ENCODE measurements around the gene TRHDE. TPM values are rescaled to one million over a fixed set of nuclear protein-coding genes. Genes with fewer than 3 reads are reported as not detected.
A peak's percentile ranks its signal among the peaks of the same experiment; 100 is the strongest.

The TRHDE gene
- total RNA-seq, 1 donor from 2014 or later: 26.9 TPM

DNA sequence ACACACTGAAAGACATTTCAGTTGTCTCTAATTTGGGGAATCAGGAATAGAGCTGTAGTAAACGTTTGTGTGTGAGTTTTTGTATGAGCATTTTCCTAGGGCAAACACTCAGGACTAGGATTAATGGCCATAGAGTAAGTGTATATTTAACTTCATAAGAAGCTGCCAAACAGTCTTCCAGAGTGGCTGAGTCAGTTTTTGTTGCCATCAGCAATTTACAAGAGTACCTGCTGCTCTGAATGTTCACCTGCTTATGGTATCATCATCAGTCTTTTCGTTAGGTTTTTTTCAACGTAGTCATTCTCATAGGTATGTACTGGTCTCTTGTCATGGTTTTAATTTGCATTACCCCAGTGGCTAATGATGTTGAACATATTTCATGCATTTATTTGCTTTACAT lies 30.6 kb upstream of the TRHDE start:
- H3K4me3 ChIP-seq (ENCODE audit: low read depth, low read length): no peak overlapping the region
- TF ChIP-seq, protein P1, sequence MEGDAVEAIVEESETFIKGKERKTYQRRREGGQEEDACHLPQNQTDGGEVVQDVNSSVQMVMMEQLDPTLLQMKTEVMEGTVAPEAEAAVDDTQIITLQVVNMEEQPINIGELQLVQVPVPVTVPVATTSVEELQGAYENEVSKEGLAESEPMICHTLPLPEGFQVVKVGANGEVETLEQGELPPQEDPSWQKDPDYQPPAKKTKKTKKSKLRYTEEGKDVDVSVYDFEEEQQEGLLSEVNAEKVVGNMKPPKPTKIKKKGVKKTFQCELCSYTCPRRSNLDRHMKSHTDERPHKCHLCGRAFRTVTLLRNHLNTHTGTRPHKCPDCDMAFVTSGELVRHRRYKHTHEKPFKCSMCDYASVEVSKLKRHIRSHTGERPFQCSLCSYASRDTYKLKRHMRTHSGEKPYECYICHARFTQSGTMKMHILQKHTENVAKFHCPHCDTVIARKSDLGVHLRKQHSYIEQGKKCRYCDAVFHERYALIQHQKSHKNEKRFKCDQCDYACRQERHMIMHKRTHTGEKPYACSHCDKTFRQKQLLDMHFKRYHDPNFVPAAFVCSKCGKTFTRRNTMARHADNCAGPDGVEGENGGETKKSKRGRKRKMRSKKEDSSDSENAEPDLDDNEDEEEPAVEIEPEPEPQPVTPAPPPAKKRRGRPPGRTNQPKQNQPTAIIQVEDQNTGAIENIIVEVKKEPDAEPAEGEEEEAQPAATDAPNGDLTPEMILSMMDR (conservative IDR thresholded peaks at IDR 0.05; ENCODE audit: low read depth, low read length): no peak
- DNase-seq (ENCODE audit: low read depth): no peak

DNA sequence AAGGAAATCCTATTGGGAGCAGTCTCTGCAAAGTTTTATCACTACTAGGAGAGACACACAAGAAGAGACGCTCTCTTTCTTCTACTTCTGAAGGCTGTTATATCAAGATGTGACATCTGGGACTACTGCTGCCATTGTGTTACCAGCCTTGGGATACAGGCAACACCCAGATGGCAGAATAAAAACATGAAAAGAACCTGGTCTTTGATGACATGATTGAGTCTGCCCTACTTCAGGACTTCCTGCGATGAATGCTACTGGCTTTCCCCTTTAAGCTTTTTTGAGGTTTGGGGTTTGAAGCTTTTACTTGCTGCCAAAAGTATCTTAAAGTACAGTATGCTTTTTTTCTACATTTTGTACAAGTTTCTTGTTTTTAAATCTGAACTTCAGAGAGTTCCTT lies 29.2 kb upstream of the TRHDE start:
- no peak overlapping the region for H3K4me3 ChIP-seq (ENCODE audit: low read depth, low read length)
- DNase-seq (ENCODE audit: low read depth): no peak
- TF ChIP-seq, protein P1 (conservative IDR thresholded peaks at IDR 0.05; ENCODE audit: low read depth, low read length): no peak

DNA sequence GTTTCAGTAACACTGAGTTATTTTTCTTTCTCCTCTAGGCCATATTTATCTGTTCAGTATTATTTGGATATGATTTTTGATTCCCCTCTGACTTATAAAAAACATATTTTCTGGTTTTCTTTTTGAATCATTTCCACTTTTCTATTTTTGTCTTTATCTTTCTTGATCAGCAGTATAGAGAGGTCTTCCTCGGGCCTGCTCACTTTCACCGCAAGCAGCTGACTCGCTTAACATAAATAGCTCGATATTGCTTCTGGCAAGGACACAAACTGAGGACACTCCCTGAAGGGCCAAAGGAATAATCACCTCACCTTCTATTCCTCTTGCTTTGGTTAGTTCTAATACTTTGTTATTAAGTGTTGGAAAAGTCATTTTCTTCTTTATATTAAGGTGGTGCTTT lies 25.8 kb upstream of the TRHDE start:
- TF ChIP-seq, protein P1 (conservative IDR thresholded peaks at IDR 0.05; ENCODE audit: low read depth, low read length): no peak
- DNase-seq (ENCODE audit: low read depth): no peak
- no peak overlapping the region for H3K4me3 ChIP-seq (ENCODE audit: low read depth, low read length)

DNA sequence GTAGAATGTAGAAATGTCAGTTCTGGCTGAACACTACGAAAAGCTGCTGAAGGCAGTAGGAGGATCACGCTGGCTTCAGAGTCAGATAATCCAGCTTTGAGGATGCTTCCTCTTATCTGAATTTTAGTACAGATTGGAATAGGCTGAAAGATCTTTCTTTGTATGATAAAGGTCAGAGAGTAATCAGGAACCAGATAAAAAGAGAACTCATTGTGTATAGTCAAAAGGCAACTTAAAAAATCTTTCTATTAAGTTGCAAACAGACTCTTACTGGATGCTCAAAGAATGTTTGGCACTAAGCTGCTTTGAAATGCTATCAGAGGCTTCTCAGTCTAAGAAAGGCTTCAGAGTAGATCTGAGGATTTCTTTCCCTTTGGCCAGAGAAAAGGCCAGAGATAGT lies 21.8 kb upstream of the TRHDE start:
- no peak overlapping the region for H3K4me3 ChIP-seq (ENCODE audit: low read depth, low read length)
- DNase-seq (ENCODE audit: low read depth): no peak
- TF ChIP-seq, protein P1 (conservative IDR thresholded peaks at IDR 0.05; ENCODE audit: low read depth, low read length): no peak

DNA sequence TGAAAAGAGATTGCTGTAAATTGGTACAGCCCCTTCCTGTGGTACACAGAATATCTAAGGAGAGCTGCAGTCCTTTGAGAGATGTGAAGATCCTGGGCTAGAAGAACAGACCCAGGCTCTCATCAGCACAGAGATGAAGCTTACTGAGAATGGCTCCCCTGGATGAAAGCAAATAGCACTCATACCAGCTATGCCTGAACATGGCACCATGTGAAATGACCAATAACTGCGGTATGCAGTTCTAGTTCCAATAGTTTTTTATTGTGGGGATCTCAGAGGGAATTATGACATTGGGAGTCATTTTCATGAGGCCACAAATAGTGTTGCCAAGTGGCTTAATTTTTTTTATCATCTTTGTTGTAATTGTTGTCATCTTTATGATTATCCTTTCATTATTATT lies 15.4 kb upstream of the TRHDE start:
- H3K4me3 ChIP-seq (ENCODE audit: low read depth, low read length): no peak overlapping the region
- TF ChIP-seq, protein P1 (conservative IDR thresholded peaks at IDR 0.05; ENCODE audit: low read depth, low read length): no peak
- DNase-seq (ENCODE audit: low read depth): no peak

DNA sequence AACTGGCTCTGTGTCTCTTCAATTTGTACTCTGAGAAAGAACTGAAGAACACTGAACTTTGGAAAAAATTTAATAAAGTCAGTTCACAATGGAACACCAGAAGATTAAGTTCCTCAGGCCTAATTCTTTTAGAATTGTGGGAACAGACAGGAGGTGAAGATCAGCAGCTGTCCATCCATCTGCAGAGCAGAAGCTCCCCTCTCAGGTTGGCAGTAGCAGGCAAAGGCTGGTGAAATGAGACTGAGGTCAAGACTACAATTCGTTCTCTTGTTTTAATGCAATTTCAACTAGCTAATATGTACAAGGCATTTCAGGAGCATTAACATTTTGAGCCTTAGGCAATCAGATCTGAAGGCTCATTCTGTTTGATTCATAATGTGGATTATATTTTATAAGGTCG lies 10.3 kb upstream of the TRHDE start:
- no peak overlapping the region for H3K4me3 ChIP-seq (ENCODE audit: low read depth, low read length)
- TF ChIP-seq, protein P1 (conservative IDR thresholded peaks at IDR 0.05; ENCODE audit: low read depth, low read length): no peak
- DNase-seq (ENCODE audit: low read depth): no peak

DNA sequence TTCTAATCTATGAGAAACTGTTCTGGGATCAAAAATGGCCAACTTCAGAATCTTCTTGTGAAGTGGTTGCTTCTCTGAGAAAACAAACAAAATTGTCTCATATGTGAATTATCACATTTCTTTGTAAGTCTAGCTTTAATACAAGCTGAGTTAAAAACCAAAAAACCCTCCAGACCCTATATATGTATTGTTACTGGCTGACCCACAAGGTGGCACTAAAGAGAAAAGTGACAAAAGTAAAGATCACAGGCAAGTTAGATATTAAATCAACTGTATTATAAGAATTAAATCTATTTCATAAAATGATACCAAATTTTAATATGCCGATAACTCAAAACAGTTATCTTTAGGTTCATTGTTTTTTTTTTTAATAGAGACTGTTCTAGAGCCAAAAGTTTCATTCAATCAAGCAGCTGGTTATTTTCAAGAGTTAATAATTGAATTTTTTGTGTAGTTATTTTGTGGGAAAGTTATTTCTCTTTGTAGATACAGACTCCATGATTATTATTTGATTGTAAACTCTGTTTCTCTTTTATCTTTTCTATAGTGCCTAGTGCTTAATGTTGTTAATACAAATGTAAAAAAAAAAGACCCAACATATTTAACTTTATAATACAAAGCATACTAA lies 7.5 kb upstream of the TRHDE start:
- DNase-seq (ENCODE audit: low read depth): no peak
- TF ChIP-seq, protein P1 (conservative IDR thresholded peaks at IDR 0.05; ENCODE audit: low read depth, low read length): peak; percentile 60
- H3K4me3 ChIP-seq (ENCODE audit: low read depth, low read length): no peak overlapping the region
